Esophagus muscularis mucosa (tissue), 4 donors: ENCODE measurements around the gene SPATA7. TPM values are rescaled to one million over a fixed set of nuclear protein-coding genes. Genes with fewer than 3 reads are reported as not detected.

Source experiments
- DNase-seq: peaks from one replicate; pipeline ENCODE4 v3.0.0-alpha.2; 2017; ENCODE audit errors: extremely low spot score
- H3K27ac ChIP-seq, 4 donors: fragments of 200-600 bp; sonication (generic); replicated peaks in 1 of 4; 1 replicate in 3 of 4; 2 replicates in 1 of 4; pipeline ENCODE4 v1.5.1; 2016 to 2019; ENCODE audit warnings: mild to moderate bottlenecking in 1 of 4
- H3K27me3 ChIP-seq, 4 donors: fragments of 200-600 bp; sonication (generic); one replicate each; pipeline versions ENCODE4 v1.5.1 to v1.6.0; 2016 to 2019
- H3K36me3 ChIP-seq, 4 donors: fragments of 200-600 bp; sonication (generic); one replicate each; pipeline ENCODE4 v1.5.1; 2016 to 2019
- H3K4me1 ChIP-seq, 4 donors: fragments of 200-600 bp; sonication (generic); one replicate each; pipeline ENCODE4 v1.5.1; 2016 to 2019
- H3K4me3 ChIP-seq, 4 donors: fragments of 200-600 bp; sonication (generic); 1 replicate in 2 of 4; 2 replicates in 2 of 4; pipeline ENCODE4 v1.5.1; 2016 to 2019; ENCODE audit warnings: mild to moderate bottlenecking in 4 of 4, moderate library complexity in 1 of 4
- H3K9me3 ChIP-seq, 4 donors: fragments of 200-600 bp; sonication (generic); 1 replicate in 3 of 4; 2 replicates in 1 of 4; pipeline ENCODE4 v1.5.1; 2016 to 2019
- CTCF ChIP-seq, 3 experiments: fragments of 200-600 bp in 2 of 3; fragments of 450-650 bp in 1 of 3; sonication (generic) in 2 of 3; IDR thresholded peaks; one replicate each; pipeline ENCODE4 v1.5.1; 2017 to 2019; ENCODE audit warnings: antibody characterized with exemption in 3 of 3, mild to moderate bottlenecking in 2 of 3, moderate library complexity in 1 of 3
- EP300 ChIP-seq: sonication (generic); formaldehyde crosslinking; IDR thresholded peaks from one replicate; pipeline ENCODE4 v1.6.1; 2017; ENCODE audit warnings: antibody characterized with exemption
- POLR2A ChIP-seq: fragments of 450-650 bp; IDR thresholded peaks from one replicate; pipeline ENCODE4 v1.6.1; 2017; ENCODE audit warnings: antibody characterized with exemption, moderate library complexity, mild to moderate bottlenecking, low read depth
- POLR2AphosphoS5 ChIP-seq, 2 donors: sonication (generic); formaldehyde crosslinking; IDR thresholded peaks; one replicate each; pipeline ENCODE4 v1.6.1; 2017; ENCODE audit warnings: antibody characterized with exemption in 2 of 2
- WGBS: methylation state at CpG from one replicate; pipeline ENCODE4 v1.1.5; 2018; 5-methylcytosine and 5-hydroxymethylcytosine counted together
- intact Hi-C: fragments of 100-400 bp; cut with DNase I; formaldehyde crosslinking; loops from one replicate; pipeline ENCODE4 v1.15.1; 2023
- total RNA-seq, 4 donors: library from RNA; depleted of rRNA; stranded (reverse); fragments of >200 nt; gene quantifications; one replicate each; pipeline versions ENCODE4 v1.1.0 to v1.2.1, GENCODE V29; 2016

The SPATA7 gene
- total RNA-seq, 4 donors from 2014 or later = 16.2 to 34.5 (median 20.4) TPM

- no peaks in the 10 kb centered on the region for H3K4me1 ChIP-seq
- no peaks in the 10 kb centered on the region for H3K27me3 ChIP-seq
- no peak overlapping the region for H3K4me3 ChIP-seq
- no peak overlapping the region for H3K27ac ChIP-seq
- H3K36me3 ChIP-seq = peaks cover 4 to 45% (median 17%) of the 10 kb centered on the region in 4 donors
- TF ChIP-seq POLR2AphosphoS5 (IDR thresholded peaks at IDR 0.05) (no peak), CTCF (IDR thresholded peaks at IDR 0.05) (no peak), EP300 (no peak), POLR2A (no peak)
- intact Hi-C loops = no loop called here
- DNase-seq = no peak
- H3K9me3 ChIP-seq = peaks cover 0 to 19% (median 8%) of the 10 kb centered on the region in 4 donors
- 100% methylated on average over 1 of the region's 5 CpGs for WGBS
Measured at GRCh38 chr14:88411039-88411438, 25.6 kb downstream of the SPATA7 start.

DNA sequence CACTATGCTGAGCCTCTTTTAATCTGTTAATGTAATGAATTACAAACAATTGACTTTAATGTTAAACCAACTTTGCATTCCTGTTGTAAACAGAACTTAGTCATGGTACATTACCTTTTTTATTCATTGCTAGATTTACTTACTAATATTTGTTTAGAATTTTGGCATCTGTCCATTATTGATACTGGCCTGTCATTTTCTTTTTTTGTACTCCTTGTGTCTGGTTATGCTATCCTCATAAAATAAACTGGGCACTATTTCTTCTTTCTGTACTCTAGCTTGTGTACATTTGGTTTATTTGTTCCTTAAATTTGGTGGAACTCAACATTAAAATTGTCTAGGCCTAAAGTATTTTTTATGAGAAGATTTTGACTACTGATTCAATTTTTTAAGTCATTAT is 32.1 kb downstream of the SPATA7 start:
- intact Hi-C loops = no loop called here

GRCh38 chr14:88420187-88420586 is 34.7 kb downstream of the SPATA7 start:
- WGBS = 92% methylated on average over 3 of the region's 3 CpGs
- intact Hi-C loops = no loop called here
- H3K9me3 ChIP-seq = peaks cover 0 to 15% (median 7%) of the 10 kb centered on the region in 4 donors
- no peak for DNase-seq
- no peaks in the 10 kb centered on the region for H3K4me1 ChIP-seq
- no peak overlapping the region for H3K27ac ChIP-seq
- peaks cover 17 to 32% (median 25%) of the 10 kb centered on the region in 4 donors for H3K36me3 ChIP-seq
- H3K4me3 ChIP-seq = no peak overlapping the region
- H3K27me3 ChIP-seq = no peaks in the 10 kb centered on the region
- no peak for TF ChIP-seq EP300
- TF ChIP-seq CTCF (IDR thresholded peaks at IDR 0.05) = no peak
- TF ChIP-seq POLR2AphosphoS5 (IDR thresholded peaks at IDR 0.05) = no peak
- no peak for TF ChIP-seq POLR2A

More for the DNA sequence above, 32.1 kb downstream of the SPATA7 start:
- Histone ChIP-seq H3K4me3 (no peak overlapping the region), H3K36me3 (peaks cover 17 to 35% (median 25%) of the 10 kb centered on the region in 4 donors), H3K27ac (no peak overlapping the region), H3K27me3 (no peaks in the 10 kb centered on the region), H3K4me1 (no peaks in the 10 kb centered on the region), H3K9me3 (peaks cover 0 to 15% (median 12%) of the 10 kb centered on the region in 4 donors)
- no peak for TF ChIP-seq POLR2AphosphoS5 (IDR thresholded peaks at IDR 0.05)
- no peak for TF ChIP-seq POLR2A
- no peak for TF ChIP-seq EP300
- no peak for TF ChIP-seq CTCF (IDR thresholded peaks at IDR 0.05)
- no peak for DNase-seq

GRCh38 chr14:88421286-88421685 is 35.8 kb downstream of the SPATA7 start:
- intact Hi-C loops = no loop called here
- peaks cover 11 to 23% (median 21%) of the 10 kb centered on the region in 4 donors for H3K36me3 ChIP-seq
- H3K4me1 ChIP-seq = peaks cover 0 to 3% (median 1%) of the 10 kb centered on the region in 4 donors
- H3K4me3 ChIP-seq = no peak overlapping the region
- WGBS = 79% methylated on average over 4 of the region's 4 CpGs
- no peaks in the 10 kb centered on the region for H3K27me3 ChIP-seq
- TF ChIP-seq POLR2AphosphoS5 (IDR thresholded peaks at IDR 0.05) (no peak), CTCF (IDR thresholded peaks at IDR 0.05) (no peak), EP300 (no peak)
- H3K27ac ChIP-seq = no peak overlapping the region
- H3K9me3 ChIP-seq = peaks cover 0 to 8% (median 3%) of the 10 kb centered on the region in 4 donors
- DNase-seq = no peak

- no peak for TF ChIP-seq POLR2A
- TF ChIP-seq POLR2AphosphoS5 (IDR thresholded peaks at IDR 0.05) = no peak
- no peak for TF ChIP-seq EP300
- TF ChIP-seq CTCF (IDR thresholded peaks at IDR 0.05) = no peak
- H3K27me3 ChIP-seq = no peaks in the 10 kb centered on the region
- peaks cover 0 to 10% (median 4%) of the 10 kb centered on the region in 4 donors for H3K4me1 ChIP-seq
- H3K36me3 ChIP-seq = peaks cover 8 to 17% (median 14%) of the 10 kb centered on the region in 4 donors
- peaks cover 0 to 8% (median 3%) of the 10 kb centered on the region in 4 donors for H3K9me3 ChIP-seq
- no peak overlapping the region for H3K27ac ChIP-seq
- no peak for DNase-seq
- no peak overlapping the region for H3K4me3 ChIP-seq
- intact Hi-C loops = no loop called here
Measured at GRCh38 chr14:88422047-88422446, 36.6 kb downstream of the SPATA7 start.
